Astrocyte (in vitro differentiated cells and primary cell): ENCODE data around the gene NOB1. TPM values are rescaled to one million over a fixed set of nuclear protein-coding genes. Genes with fewer than 3 reads are reported as not detected.
A peak's percentile ranks its signal among the peaks of the same experiment; 100 is the strongest.
"Not testable (repeated sequence)": the region's sequence is repeated elsewhere in the genome, so short reads cannot be mapped to it uniquely, and the experiment has no call there.

Experiments
- DNase-seq: peaks from one replicate; pipeline ENCODE4 v3.0.0-alpha.2; 2010; ENCODE audit warnings: low read depth
- FAIRE-seq: peaks from 2 replicates; lab custom pipeline; 2011; peaks lifted over from hg19 to GRCh38; lab: Jason Lieb, UNC
- H2AFZ ChIP-seq: 2 replicates; pipeline ENCODE4 v1.6.0; 2012; ENCODE audit warnings: low read depth, low read length, inconsistent platforms
- H3K27ac ChIP-seq: 2 replicates; pipeline ENCODE4 v1.5.1; 2011; ENCODE audit warnings: low read depth, low read length, inconsistent platforms
- H3K27me3 ChIP-seq: 2 replicates; pipeline ENCODE4 v1.6.0; 2011; ENCODE audit warnings: low read length, inconsistent platforms; ENCODE audit not compliant: insufficient read depth
- H3K36me3 ChIP-seq: 2 replicates; pipeline ENCODE4 v1.5.1; 2011; ENCODE audit warnings: low read length, inconsistent platforms; ENCODE audit not compliant: insufficient read depth
- H3K4me1 ChIP-seq: 2 replicates; pipeline ENCODE4 v1.5.1; 2011; ENCODE audit warnings: low read length, inconsistent platforms; ENCODE audit not compliant: insufficient read depth
- H3K4me2 ChIP-seq: 2 replicates; pipeline ENCODE4 v1.6.0; 2012; ENCODE audit warnings: low read length, inconsistent platforms
- H3K4me3 ChIP-seq: 2 replicates; pipeline ENCODE4 v1.5.1; 2011; ENCODE audit warnings: low read depth, mild to moderate bottlenecking, low read length, inconsistent platforms; ENCODE audit not compliant: insufficient read depth
- H3K79me2 ChIP-seq: 2 replicates; pipeline ENCODE4 v1.6.0; 2012; ENCODE audit warnings: mild to moderate bottlenecking, low read length, inconsistent platforms; ENCODE audit not compliant: insufficient read depth
- H3K9ac ChIP-seq: 2 replicates; pipeline ENCODE4 v1.6.0; 2012; ENCODE audit warnings: mild to moderate bottlenecking, low read length, inconsistent platforms
- H3K9me3 ChIP-seq: 2 replicates; pipeline ENCODE4 v1.5.1; 2012; ENCODE audit warnings: low read depth, mild to moderate bottlenecking, low read length, inconsistent platforms; ENCODE audit not compliant: insufficient read depth
- H4K20me1 ChIP-seq: 2 replicates; pipeline ENCODE4 v1.6.0; 2012; ENCODE audit warnings: low read length, inconsistent platforms; ENCODE audit not compliant: insufficient read depth
- H3K27ac Mint-ChIP-seq: one replicate; pipeline ENCODE4 v1.8.0; 2021; ENCODE audit warnings: mild to moderate bottlenecking, mixed read lengths; ENCODE audit not compliant: unreplicated experiment
- H3K27me3 Mint-ChIP-seq: one replicate; pipeline ENCODE4 v1.8.0; 2021; ENCODE audit warnings: low read depth, mixed read lengths; ENCODE audit not compliant: unreplicated experiment
- H3K36me3 Mint-ChIP-seq: one replicate; pipeline ENCODE4 v1.8.0; 2021; ENCODE audit warnings: low read depth, mixed read lengths; ENCODE audit not compliant: unreplicated experiment
- H3K4me1 Mint-ChIP-seq: one replicate; pipeline ENCODE4 v1.8.0; 2021; ENCODE audit warnings: low read depth, mixed read lengths; ENCODE audit not compliant: unreplicated experiment
- H3K4me3 Mint-ChIP-seq: one replicate; pipeline ENCODE4 v1.8.0; 2021; ENCODE audit warnings: mild to moderate bottlenecking, moderate library complexity, mixed read lengths; ENCODE audit not compliant: unreplicated experiment
- H3K9me3 Mint-ChIP-seq: one replicate; pipeline ENCODE4 v1.8.0; 2021; ENCODE audit warnings: mild to moderate bottlenecking, mixed read lengths; ENCODE audit not compliant: unreplicated experiment
- EZH2 ChIP-seq: IDR thresholded peaks from 2 replicates; pipeline ENCODE4 v1.6.1; 2012; ENCODE audit warnings: mild to moderate bottlenecking, low read length, inconsistent platforms; ENCODE audit not compliant: insufficient read depth
- total RNA-seq: library from RNA; stranded (reverse); gene quantifications from 2 replicates; pipeline ENCODE4 v1.2.1, GENCODE V29; 2021
- TF ChIP-seq, protein P1 (sequence below): IDR thresholded peaks from 2 replicates; pipeline ENCODE4 v1.5.1; 2011; ENCODE audit warnings: low read depth, mild to moderate bottlenecking, inconsistent platforms, low read length, moderate library complexity; ENCODE audit not compliant: insufficient read depth

The NOB1 gene
- total RNA-seq, 1 donor from 2014 or later, result 46.0 TPM

DNA sequence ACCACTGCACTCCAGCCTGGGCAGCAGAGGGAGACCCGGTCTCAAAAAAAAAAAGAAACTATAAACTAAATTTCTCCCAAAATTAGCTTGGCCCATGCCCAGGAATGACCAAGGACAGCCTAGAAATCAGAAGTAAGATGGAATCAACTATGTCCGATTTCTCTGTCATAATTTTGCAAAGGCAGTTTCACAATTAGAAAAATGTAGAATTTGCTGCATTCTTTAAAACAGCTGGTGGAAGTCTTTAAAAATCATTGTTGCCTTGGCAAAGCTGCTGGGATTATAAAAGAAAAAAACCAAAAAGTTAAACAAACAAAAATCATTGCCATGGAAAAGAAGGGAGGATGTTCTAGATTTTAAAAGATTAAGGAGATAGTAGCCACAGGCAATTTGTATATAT lies 39.8 kb upstream of the NOB1 start:
- Mint-ChIP-seq H3K36me3 (peaks cover 3% of the 10 kb centered on the region), H3K4me1 (peaks cover 2% of the 10 kb centered on the region), H3K9me3 (no peaks in the 10 kb centered on the region), H3K27me3 (no peaks in the 10 kb centered on the region), H3K4me3 (no peak overlapping the region), H3K27ac (no peak overlapping the region)
- Histone ChIP-seq H3K27me3 (no peaks in the 10 kb centered on the region), H3K9ac (no peak overlapping the region), H3K4me2 (no peak overlapping the region), H3K9me3 (no peaks in the 10 kb centered on the region), H4K20me1 (no peaks in the 10 kb centered on the region), H3K27ac (no peak overlapping the region), H3K36me3 (no peaks in the 10 kb centered on the region), H3K79me2 (no peaks in the 10 kb centered on the region), H2AFZ (no peak overlapping the region), H3K4me1 (peaks cover 7% of the 10 kb centered on the region), H3K4me3 (no peak overlapping the region)
- TF ChIP-seq EZH2, result no peak
- TF ChIP-seq, protein P1, sequence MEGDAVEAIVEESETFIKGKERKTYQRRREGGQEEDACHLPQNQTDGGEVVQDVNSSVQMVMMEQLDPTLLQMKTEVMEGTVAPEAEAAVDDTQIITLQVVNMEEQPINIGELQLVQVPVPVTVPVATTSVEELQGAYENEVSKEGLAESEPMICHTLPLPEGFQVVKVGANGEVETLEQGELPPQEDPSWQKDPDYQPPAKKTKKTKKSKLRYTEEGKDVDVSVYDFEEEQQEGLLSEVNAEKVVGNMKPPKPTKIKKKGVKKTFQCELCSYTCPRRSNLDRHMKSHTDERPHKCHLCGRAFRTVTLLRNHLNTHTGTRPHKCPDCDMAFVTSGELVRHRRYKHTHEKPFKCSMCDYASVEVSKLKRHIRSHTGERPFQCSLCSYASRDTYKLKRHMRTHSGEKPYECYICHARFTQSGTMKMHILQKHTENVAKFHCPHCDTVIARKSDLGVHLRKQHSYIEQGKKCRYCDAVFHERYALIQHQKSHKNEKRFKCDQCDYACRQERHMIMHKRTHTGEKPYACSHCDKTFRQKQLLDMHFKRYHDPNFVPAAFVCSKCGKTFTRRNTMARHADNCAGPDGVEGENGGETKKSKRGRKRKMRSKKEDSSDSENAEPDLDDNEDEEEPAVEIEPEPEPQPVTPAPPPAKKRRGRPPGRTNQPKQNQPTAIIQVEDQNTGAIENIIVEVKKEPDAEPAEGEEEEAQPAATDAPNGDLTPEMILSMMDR, result no peak
- DNase-seq (no peak), FAIRE-seq (no peak)

DNA sequence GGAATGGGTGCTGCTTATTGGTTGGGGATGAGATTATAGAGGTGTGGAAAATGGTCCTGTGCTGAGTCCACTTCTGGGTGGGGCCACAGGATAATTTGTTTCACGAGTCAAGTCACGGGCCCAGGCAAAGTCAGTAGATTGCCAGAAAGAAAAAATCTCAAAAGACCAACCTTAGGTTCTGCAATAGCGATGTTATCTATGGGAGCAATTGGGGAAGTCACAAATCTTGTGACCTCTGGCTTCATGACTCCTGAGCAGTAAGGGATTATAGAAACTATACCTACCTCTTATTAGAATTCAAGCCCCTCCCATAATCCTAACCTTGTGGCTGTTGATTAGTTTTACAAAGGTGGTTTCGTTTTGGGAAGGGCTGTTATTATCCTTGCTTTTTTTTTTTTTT lies 38.8 kb upstream of the NOB1 start:
- TF ChIP-seq, protein P1, result no peak
- TF ChIP-seq EZH2, result no peak
- no peaks in the 10 kb centered on the region for H3K27me3 Mint-ChIP-seq
- no peak overlapping the region for H2AFZ ChIP-seq
- H3K27me3 ChIP-seq, result no peaks in the 10 kb centered on the region
- DNase-seq (no peak), FAIRE-seq (no peak)
- peak overlapping the region; percentile 16 for H3K4me3 Mint-ChIP-seq
- H3K36me3 Mint-ChIP-seq, result peaks cover 5% of the 10 kb centered on the region
- H3K4me1 Mint-ChIP-seq, result peaks cover under 1% of the 10 kb centered on the region
- peaks cover 7% of the 10 kb centered on the region for H3K4me1 ChIP-seq
- no peaks in the 10 kb centered on the region for H3K9me3 ChIP-seq
- H3K79me2 ChIP-seq, result no peaks in the 10 kb centered on the region
- H3K4me3 ChIP-seq, result no peak overlapping the region
- H3K9ac ChIP-seq, result no peak overlapping the region
- H3K36me3 ChIP-seq, result peaks cover 2% of the 10 kb centered on the region
- H3K27ac ChIP-seq, result no peak overlapping the region
- no peak overlapping the region for H3K4me2 ChIP-seq
- H3K9me3 Mint-ChIP-seq, result no peaks in the 10 kb centered on the region
- no peaks in the 10 kb centered on the region for H4K20me1 ChIP-seq
- no peak overlapping the region for H3K27ac Mint-ChIP-seq

DNA sequence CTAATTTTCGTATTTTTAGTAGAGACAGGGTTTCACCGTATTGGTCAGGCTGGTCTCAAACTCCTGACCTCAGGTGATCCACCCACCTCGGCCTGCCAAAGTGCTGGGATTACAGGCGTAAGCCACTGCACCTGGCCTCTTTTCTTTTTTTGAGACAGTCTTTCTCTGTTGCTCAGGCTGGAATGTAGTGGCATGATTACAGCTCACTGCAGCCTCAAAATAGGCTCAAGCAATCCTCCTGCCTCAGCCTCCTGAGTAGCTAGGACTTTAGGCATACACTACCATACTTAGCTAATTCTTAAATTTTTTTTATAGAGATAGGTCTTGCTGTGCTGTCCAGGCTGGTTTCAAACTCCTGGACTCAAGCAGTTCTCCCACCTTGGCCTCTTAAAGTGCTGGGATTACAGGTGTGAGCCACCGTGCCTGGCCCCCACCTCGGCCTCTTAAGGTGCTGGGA lies 36.7 kb upstream of the NOB1 start:
- not testable (repeated sequence) for H3K27ac Mint-ChIP-seq, H3K27ac ChIP-seq, H3K9me3 Mint-ChIP-seq, H4K20me1 ChIP-seq, H2AFZ ChIP-seq, DNase-seq, FAIRE-seq, H3K27me3 Mint-ChIP-seq, H3K4me1 ChIP-seq, H3K27me3 ChIP-seq, H3K4me3 Mint-ChIP-seq, H3K9me3 ChIP-seq, H3K4me3 ChIP-seq, H3K79me2 ChIP-seq, H3K4me2 ChIP-seq, H3K4me1 Mint-ChIP-seq, H3K36me3 ChIP-seq, H3K9ac ChIP-seq, H3K36me3 Mint-ChIP-seq
